ENCODE results near the gene GRWD1. TPM values are rescaled to one million over a fixed set of nuclear protein-coding genes. Genes with fewer than 3 reads are reported as not detected.

Gene GRWD1
- total and polyA plus RNA-seq, 2 of the 4 experiments (the other 2 are of a cell fraction): 22.0 to 22.5 TPM

DNA sequence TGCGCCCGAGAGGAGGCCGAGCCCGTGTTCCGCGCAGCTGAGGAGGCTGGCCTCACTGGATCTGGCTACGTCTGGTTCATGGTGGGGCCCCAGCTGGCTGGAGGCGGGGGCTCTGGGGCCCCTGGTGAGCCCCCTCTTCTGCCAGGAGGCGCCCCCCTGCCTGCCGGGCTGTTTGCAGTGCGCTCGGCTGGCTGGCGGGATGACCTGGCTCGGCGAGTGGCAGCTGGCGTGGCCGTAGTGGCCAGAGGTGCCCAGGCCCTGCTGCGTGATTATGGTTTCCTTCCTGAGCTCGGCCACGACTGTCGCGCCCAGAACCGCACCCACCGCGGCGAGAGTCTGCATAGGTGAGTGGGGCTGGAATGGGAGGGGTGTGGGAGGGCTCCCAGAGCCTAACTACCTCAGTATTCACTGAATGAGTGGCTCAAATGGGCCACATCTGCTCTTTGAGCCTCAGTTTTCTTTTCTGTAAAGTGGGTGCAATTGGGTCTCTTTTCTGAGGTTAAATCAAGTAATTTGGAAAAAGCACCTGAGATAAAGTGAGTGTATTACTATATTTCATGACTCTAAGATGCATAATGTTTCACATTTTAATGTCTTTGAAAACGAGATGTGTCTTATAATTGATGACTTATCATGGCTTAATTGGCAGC, 40.6 kb upstream of the GRWD1 start:
- Histone ChIP-seq H4K20me1 (ENCODE audit: insufficient read depth, low read length) (no peaks in the 10 kb centered on the region), H2AFZ (replicated peaks; ENCODE audit: low read length, poor library complexity) (no peak overlapping the region), H3K14ac (replicated peaks; ENCODE audit: low read depth, low read length) (no peak overlapping the region), H4K5ac (ENCODE audit: low read depth, low read length) (no peak overlapping the region), H3K36me3 (ENCODE audit: control insufficient read depth, insufficient read depth, low read length) (no peaks in the 10 kb centered on the region), H3K18ac (ENCODE audit: low read depth, low read length) (no peak overlapping the region), H3K9ac (ENCODE audit: low read depth, low read length) (no peak overlapping the region), H3K56ac (ENCODE audit: extremely low read depth, insufficient read depth, low read length) (no peak overlapping the region), H3K27ac (ENCODE audit: insufficient read depth, low read length) (no peak overlapping the region), H2BK20ac (ENCODE audit: low read depth, low read length) (no peak overlapping the region), H3K4me2 (ENCODE audit: low read depth, low read length) (no peak overlapping the region), H2BK5ac (ENCODE audit: low read depth, low read length, poor library complexity, severe bottlenecking) (no peak overlapping the region), H4K8ac (ENCODE audit: low read depth in 2 of 2, low read length in 2 of 2) (no peak overlapping the region), H2BK15ac (ENCODE audit: low read depth, low read length) (no peak overlapping the region), H3K79me1 (ENCODE audit: low read depth in 1 of 2, low read length in 2 of 2) (no peaks in the 10 kb centered on the region), H2AK9ac (replicated peaks; ENCODE audit: low read depth, low read length, poor library complexity) (peak overlapping the region; percentile 28), H3K9me3 (ENCODE audit: control insufficient read depth, insufficient read depth, low read length) (no peaks in the 10 kb centered on the region), H4K91ac (ENCODE audit: insufficient read depth, low read depth, low read length) (no peak overlapping the region), H3K4me3 (ENCODE audit: insufficient read depth, low read depth, low read length) (no peak overlapping the region), H3K4me1 (ENCODE audit: control insufficient read depth, insufficient read depth, low read length) (no peaks in the 10 kb centered on the region), H2AK5ac (ENCODE audit: low read depth, low read length) (no peak overlapping the region; the same call in 1 of the 2 replicates), H3K9me1 (ENCODE audit: insufficient read depth, low read length) (no peaks in the 10 kb centered on the region), H2BK120ac (ENCODE audit: low read depth, low read length) (no peak overlapping the region), H3K23ac (ENCODE audit: low read depth, low read length) (no peak overlapping the region), H3K4ac (ENCODE audit: low read depth, low read length) (no peak overlapping the region), H3K27me3 (ENCODE audit: control insufficient read depth, insufficient read depth, low read length) (peaks cover 2% of the 10 kb centered on the region; the same call in 1 of the 2 replicates)
- WGBS, 2 experiments (ENCODE audit: extremely low coverage in 2 of 2, insufficient read length in 1 of 2): 91% methylated on average over 16 of the region's 27 CpGs; no CpG with 5 or more reads in 1 of the 2 experiments
- dilution Hi-C loops (cut with HindIII; ENCODE audit: low sequenced_read_pairs, unreplicated experiment) (no loop called here), in situ Hi-C loops (cut with MboI; ENCODE audit: low sequenced_read_pairs) (no loop called here), intact Hi-C loops (cut with micrococcal nuclease) (no loop called here)
- ATAC-seq (ENCODE audit: low read depth): no peak
- TF ChIP-seq CEBPB (IDR thresholded peaks at IDR 0.05; ENCODE audit: low read depth, low read length) (no peak), POLR2A (IDR thresholded peaks at IDR 0.05; ENCODE audit: low read depth, low read length) (no peak), RFX5 (IDR thresholded peaks at IDR 0.05; ENCODE audit: low read depth, low read length) (no peak), FOS (IDR thresholded peaks at IDR 0.05; ENCODE audit: low read depth, low read length) (no peak), BHLHE40 (IDR thresholded peaks at IDR 0.05; ENCODE audit: low read depth, low read length) (no peak), NFE2L2 (IDR thresholded peaks at IDR 0.05; ENCODE audit: low read depth, low read length) (no peak)
- TF ChIP-seq, protein P1, sequence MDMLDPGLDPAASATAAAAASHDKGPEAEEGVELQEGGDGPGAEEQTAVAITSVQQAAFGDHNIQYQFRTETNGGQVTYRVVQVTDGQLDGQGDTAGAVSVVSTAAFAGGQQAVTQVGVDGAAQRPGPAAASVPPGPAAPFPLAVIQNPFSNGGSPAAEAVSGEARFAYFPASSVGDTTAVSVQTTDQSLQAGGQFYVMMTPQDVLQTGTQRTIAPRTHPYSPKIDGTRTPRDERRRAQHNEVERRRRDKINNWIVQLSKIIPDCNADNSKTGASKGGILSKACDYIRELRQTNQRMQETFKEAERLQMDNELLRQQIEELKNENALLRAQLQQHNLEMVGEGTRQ (IDR thresholded peaks at IDR 0.05; ENCODE audit: low read depth, low read length): no peak
- no TSS peak for BruUV-seq (replicated peaks)
- POLR2A ChIA-PET (ENCODE audit: unreplicated experiment): no interaction called here
- no peak for DNase-seq
- CTCF ChIA-PET: no interaction called here
